HL-60/S4 treated with retinoic acid at 250 ng/mL for 4 days and 3 days (cell line): ENCODE measurements around the gene SRGAP1.

Experiments used
- in situ Hi-C: fragments of 300-500 bp; cut with MboI; formaldehyde crosslinking; loops from 2 replicates; pipeline ENCODE4 v1.7.0; 2022; ENCODE audit warnings: low sequenced_read_pairs

SRGAP1 gene

DNA sequence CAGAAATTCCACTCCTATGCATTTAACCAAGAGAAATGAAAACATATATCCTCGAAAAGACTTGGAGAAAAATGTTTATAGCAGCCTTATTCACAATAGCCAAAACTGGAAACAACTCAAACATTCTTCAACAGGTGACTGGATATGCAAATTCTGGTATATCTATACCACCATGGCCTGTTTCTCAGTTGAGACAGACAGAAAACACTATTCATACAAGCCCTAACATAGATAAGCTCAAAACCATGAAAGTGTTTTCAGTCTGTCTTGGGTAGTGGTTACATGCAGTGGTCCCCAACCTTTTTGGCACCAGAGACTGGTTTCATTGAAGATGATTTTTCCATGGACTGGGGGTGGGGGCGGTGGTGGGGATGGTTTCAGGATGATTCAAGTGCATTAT, 83.8 kb downstream of the SRGAP1 start:
- in situ Hi-C loops, result no loop called here

DNA sequence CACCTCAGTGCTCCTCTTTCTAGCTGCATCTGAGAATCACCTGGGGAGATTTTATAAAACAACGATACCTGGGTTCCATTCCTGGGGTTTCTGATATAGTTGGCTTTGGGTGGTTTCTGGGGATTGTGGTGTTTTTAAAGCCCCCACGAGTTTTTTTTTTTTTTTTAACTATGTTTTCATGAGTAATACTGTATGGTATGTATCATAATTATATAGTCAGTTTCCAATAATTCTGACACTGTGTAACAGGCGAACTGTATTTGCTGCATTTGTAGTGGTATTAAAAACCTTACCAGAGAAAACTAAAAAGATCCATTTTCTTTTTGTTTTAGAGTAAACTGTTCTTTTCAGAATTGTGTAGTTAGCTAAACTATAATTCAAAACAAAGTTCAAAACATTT, 84.9 kb downstream of the SRGAP1 start:
- in situ Hi-C loops, result no loop called here

DNA sequence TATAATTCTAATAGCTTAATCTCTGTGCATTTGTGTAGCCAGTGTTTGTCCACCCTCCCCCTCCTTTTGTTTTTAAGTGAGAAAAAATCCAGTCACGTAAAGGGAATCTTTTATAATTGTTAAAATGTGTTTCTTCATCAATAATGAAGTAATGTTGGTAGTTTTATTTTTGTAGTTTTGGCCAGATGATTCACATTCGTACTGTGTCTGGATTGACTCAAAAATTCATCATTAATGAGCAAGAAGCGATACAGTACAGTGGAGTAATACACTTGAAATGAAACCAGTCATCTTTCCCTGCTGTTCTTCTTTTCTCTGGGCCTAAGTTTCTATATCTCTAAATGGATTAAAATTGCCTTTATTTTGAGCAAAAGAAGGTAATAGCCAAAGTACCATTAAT, 86.5 kb downstream of the SRGAP1 start:
- in situ Hi-C loops, result no loop called here

DNA sequence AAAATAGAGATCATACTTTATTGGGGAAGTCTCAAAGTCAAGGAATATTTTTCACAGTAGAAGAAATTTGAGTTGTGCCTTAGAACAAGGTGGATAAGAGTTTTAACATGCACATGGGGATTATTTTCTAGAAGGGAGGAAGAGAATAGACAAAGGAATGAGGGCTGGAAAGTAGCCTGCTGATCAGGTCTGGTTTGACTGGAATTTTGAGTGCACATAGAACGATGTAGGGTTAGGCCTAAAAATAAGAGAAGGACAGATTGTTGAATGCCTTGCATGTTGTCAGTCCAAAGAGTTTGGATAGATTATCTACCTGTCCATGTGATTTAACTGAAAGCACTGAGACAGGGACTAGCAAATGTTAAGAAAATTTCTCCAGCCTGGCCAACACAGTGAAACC, 87.2 kb downstream of the SRGAP1 start:
- in situ Hi-C loops, result no loop called here

- in situ Hi-C loops, result no loop called here
Measured at GRCh38 chr12:63934936-63935335, 90.4 kb downstream of the SRGAP1 start.

- in situ Hi-C loops, result no loop called here
Measured at GRCh38 chr12:63935361-63935760, 90.9 kb downstream of the SRGAP1 start.

DNA sequence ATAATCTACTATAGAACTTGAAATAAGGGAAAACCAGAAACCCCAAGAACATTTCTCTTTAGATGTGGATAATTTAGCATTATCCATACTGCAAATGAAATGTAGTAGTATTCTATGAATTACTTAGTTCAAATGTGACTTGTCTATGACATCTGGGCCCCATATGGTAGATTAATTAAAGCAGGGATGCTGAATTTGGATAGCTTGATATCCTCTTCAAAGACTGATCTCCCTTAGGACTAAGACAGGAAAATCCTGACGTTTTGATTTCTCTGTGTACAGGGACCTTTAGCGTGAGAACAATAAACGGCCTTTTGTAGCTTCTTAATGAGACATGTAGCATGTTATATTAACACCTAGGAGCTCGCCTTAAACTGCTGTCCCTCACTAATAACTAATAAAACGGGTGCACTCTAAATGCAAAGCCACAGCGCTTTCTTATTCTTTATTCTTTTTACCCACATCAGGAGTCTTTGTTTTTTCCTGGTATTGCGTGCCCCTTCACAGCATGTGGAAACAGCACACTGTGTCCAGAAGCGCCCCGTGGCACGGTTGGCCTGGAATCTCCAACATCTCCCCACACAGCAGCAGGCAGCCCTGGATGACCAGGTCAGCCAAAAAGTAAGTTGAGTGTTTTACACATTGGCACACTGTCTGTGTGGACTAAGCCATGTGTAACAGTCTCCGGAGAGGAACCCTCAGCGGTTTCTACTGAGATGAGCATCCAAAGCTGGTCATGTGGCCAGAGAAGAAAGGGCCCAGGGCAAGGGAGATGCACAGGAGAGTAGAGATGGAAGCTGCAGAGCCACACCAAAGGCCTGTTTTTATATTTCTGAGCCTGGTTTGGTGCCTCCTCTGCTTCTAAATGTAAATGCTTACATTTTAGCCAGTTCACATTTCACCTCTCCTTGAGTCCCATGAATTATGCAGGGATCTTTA, 93.1 kb downstream of the SRGAP1 start:
- in situ Hi-C loops, result no loop called here

DNA sequence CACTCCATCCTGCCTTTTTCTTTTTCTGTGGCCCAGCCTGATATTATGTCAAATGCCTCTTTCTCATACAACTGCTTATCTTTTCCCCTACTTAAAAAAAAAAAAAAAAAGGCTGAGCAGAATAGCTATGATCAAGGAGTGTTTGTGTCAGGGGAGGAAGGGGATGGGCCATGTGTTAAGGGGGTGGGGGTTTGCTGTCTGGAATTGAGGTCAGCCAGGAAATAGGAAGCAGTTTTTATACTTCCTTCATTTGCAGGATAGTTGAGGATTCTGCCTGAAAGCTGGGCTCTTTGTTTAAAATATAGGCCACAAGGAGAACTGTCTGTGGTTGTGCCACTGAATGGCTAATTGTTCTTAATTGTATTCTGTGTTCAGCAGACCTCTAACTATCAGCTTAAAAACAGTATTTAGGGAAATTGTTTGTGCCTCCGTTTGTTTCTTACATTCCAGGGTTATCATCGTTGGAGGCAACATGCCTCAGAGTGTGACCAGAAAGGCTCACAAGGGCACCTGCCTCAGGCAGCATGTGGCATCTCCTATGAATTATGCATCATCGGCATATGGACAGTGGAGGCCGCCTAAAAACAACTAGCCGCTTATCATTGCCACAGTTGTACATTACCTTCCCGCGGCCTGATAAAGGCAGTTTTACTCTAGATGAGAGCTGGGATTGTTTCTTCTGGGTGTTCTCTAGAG, 96.0 kb downstream of the SRGAP1 start:
- in situ Hi-C loops, result no loop called here

DNA sequence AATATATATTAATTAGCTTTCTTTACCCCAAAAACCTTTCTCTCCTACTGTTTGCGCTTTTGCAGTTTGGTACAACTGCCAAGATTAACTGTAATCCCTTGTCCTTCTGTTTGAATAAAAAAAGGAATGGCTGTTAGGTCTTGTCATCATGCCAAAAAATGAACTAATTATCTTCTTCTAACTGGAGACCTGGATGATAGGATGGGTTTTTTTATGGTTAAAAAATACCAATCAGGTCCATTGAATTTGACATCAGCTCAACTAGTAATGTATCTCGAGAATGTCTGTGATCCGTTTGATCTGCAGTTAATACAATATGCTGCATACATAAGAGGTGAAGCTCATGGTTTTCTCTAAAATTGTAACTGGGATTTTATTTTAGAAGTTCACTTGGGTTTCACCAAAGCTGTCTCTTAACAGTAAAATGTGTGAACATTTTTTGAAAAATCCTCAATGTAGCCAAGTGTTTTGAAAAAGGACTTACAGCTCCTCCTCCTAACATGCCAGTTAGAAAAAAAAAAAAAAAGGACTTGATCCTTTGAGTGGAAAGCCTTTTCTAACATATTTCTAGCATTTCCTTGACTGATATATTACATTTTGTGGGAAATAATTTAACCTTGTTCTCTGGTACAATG, 96.8 kb downstream of the SRGAP1 start:
- in situ Hi-C loops, result no loop called here

DNA sequence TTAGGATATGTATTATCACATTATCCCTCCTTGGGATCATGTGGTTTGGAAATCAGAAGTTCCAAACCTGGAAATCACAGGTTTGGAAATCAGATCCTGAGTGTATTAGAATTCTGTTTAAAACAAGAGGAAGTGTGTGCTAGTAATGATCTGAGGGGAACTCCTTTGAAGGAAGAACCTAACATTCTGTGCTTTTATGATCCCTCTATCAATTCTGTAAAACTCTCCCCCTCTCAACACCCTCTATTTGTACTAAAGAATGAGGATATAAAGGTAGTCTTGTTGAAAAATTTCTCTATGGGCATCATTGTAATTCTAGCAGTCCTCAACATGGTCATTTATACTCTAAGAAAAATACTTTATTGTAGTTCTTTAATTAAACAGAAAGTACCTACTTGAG, 97.4 kb downstream of the SRGAP1 start:
- in situ Hi-C loops, result no loop called here

DNA sequence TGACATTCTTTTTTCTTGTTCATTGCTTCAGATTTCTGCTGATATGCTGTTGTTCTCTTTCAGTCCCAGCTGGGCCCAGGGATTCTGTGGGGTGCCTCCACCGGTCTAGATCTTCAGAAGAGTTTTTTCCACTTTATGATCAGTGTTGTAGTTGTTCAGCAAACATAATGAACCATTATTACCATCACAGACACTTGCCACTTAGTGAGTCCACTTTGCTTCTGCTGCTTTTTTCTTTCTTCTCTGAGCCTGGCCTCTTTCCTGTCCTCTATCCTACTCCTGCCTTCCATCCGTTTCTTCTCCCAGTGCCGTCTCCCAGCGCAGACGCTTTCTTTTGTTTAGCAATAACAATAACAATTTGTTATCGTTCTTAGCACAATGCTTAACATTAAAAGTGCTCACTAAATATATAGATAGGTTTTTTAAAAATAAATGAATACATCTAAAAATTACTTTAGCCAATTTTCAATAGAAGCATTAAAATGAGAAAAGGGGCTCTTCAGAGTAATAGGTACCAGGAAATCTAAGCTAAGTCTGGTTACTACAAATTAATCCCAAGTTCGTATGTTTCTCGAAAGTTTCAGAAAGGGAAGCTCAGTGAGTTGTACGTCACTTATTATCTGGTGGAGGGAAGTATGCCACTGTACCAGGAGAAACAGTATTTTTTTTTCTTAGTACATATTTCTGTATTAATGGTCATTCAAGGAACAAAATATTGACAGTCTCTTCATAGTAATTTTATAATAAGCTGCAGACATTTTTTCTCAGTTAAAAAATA, 98.2 kb downstream of the SRGAP1 start:
- in situ Hi-C loops, result no loop called here

DNA sequence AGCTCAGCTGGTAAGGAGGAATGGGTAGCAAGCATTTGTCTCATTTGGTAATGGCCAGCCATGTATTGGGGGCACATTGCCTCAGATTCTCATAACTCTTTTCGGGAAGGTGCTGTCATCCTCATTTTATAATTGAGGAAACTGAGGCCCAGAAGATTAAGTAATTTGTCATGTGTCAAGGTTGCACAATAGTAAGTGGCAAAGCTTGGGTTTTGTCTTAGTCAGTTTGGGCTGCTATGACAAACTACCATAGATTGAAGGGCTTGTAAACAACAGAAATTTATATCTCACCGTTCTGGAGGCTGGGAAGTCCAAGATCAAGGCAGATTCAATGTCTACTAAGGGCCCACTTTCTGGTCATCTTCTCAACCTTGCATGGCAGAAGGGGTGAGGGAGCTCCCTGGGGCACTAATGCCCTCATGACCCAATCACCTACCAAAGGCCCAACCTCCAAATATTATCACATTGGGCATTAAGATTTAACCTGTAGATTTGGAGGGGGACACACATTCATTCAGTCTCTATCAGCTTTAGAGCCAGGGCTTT, 99.6 kb downstream of the SRGAP1 start:
- in situ Hi-C loops, result no loop called here

- in situ Hi-C loops, result no loop called here
Measured at GRCh38 chr12:63944586-63945228, 100.2 kb downstream of the SRGAP1 start.

DNA sequence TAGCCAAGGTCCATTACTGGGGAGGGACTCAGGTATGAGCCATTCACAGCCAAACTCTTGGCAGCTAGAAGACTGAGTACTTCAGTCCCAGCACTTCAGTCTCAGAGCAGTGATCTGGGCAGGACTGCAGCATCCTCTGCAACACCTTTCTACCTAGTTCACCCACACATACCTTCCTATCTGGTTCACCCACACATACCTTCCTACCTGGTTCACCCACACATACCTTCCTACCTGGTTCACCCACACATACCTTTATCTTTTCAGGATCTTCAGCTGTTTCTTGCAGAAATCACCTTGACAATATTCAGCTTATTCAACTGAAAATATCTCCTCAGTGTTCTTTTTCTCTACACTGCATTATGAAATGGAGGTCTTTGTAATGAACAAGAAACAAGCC, 101.3 kb downstream of the SRGAP1 start:
- in situ Hi-C loops, result no loop called here

DNA sequence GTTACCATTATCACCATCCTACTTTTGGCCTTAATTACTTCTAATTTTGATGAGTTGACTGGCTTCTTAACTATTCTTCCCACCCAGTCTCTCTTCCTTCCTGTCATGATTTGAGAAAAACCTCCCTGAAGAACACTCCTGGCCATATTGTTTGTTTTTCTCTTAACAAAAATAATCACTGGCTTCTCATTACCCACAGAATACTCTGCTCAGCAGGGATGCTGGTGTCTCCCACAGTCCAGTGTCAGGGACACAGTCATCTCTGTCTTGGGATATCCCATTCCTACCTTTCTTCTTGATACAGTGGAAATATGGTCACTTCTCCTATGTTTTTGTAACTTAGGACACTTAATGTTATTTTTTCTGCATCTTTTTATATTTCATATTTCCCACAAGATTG, 103.7 kb downstream of the SRGAP1 start:
- in situ Hi-C loops, result no loop called here

DNA sequence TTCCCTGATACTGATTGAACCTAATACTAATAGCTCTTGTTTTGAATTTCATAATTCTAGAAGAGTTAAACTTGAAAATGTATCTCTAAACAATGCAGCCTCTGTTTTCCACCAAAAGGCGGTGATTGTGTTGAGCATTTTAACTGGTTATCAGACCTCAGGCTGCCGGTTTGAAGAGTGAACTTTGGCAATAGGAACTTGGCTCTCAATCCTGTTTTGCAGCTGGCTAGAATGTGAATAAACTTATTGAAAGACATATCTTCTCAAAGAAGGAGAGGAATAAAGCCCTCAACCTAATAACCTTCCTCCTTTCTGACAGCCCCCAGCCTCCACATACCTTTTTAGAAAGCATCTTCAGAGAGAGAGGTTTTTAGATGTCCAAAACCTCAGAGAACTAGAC, 105.4 kb downstream of the SRGAP1 start:
- in situ Hi-C loops, result no loop called here

- in situ Hi-C loops, result no loop called here
Measured at GRCh38 chr12:63952995-63953394, 108.5 kb downstream of the SRGAP1 start.

- in situ Hi-C loops, result no loop called here
Measured at GRCh38 chr12:63955831-63956666, 111.5 kb downstream of the SRGAP1 start.

DNA sequence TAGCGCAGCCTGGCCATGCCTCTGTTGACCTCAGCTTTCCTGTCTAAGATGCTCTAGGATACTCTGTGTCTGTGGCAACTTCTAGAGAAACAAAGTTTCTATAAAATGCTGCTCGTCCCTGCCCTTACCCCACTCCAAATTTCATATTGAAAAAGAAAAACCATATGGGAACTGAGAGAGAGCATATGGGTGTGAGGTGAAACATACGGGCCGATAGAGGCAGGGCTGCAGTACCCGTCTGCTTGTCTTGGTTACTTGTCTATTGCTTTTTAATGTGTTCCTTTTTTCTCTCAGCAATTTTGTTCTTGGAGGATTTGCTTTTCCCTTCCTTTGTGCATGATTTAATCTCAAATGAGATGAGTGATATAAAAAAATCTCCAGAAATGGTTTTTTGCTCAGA, 113.0 kb downstream of the SRGAP1 start:
- in situ Hi-C loops, result no loop called here
